ENCODE results near the gene DCAF5.

Gene DCAF5

GRCh38 chr14:69132513-69133181 lies 20.3 kb downstream of the DCAF5 start:
- no peak overlapping the region for H3K4me3 Mint-ChIP-seq
- no peak for TF ChIP-seq CTCF (IDR thresholded peaks at IDR 0.05; ENCODE audit: unreplicated experiment in 3 of 3)
- peaks cover 4% of the 10 kb centered on the region for H3K36me3 Mint-ChIP-seq (ENCODE audit: low read depth)
- peak overlapping the region in 1 of 3 experiments; percentile 9 for H3K27ac Mint-ChIP-seq
- H3K27me3 Mint-ChIP-seq (ENCODE audit: low read depth), result no peaks in the 10 kb centered on the region
- H3K9me3 Mint-ChIP-seq, result no peaks in the 10 kb centered on the region
- peaks cover 39% of the 10 kb centered on the region for H3K4me1 Mint-ChIP-seq

- Mint-ChIP-seq H3K27me3 (ENCODE audit: low read depth) (no peaks in the 10 kb centered on the region), H3K4me1 (peaks cover 33% of the 10 kb centered on the region), H3K27ac (no peak overlapping the region), H3K4me3 (no peak overlapping the region), H3K9me3 (no peaks in the 10 kb centered on the region), H3K36me3 (ENCODE audit: low read depth) (no peaks in the 10 kb centered on the region)
- TF ChIP-seq CTCF (IDR thresholded peaks at IDR 0.05; ENCODE audit: unreplicated experiment in 3 of 3), result no peak
Measured at GRCh38 chr14:69131176-69131575, 21.7 kb downstream of the DCAF5 start.

- no peaks in the 10 kb centered on the region for H3K9me3 Mint-ChIP-seq
- peak; percentile 90 to 95 (median 91) for TF ChIP-seq CTCF (IDR thresholded peaks at IDR 0.05; ENCODE audit: unreplicated experiment in 3 of 3)
- H3K4me3 Mint-ChIP-seq, result no peak overlapping the region
- peaks cover 33% of the 10 kb centered on the region for H3K4me1 Mint-ChIP-seq
- no peaks in the 10 kb centered on the region for H3K36me3 Mint-ChIP-seq (ENCODE audit: low read depth)
- H3K27me3 Mint-ChIP-seq (ENCODE audit: low read depth), result no peaks in the 10 kb centered on the region
- H3K27ac Mint-ChIP-seq, result peak overlapping the region; percentile 41 to 66 (median 61)
Measured at GRCh38 chr14:69129264-69129880, 23.5 kb downstream of the DCAF5 start.

GRCh38 chr14:69118305-69118704 lies 34.6 kb downstream of the DCAF5 start:
- no peaks in the 10 kb centered on the region for H3K9me3 Mint-ChIP-seq

GRCh38 chr14:69117020-69117767 lies 35.7 kb downstream of the DCAF5 start:
- no peaks in the 10 kb centered on the region for H3K27me3 Mint-ChIP-seq (ENCODE audit: low read depth)
- peaks cover 15% of the 10 kb centered on the region for H3K4me1 Mint-ChIP-seq

More at GRCh38 chr14:69118305-69118704, 34.6 kb downstream of the DCAF5 start:
- H3K36me3 Mint-ChIP-seq (ENCODE audit: low read depth), result peaks cover 58% of the 10 kb centered on the region
- H3K4me3 Mint-ChIP-seq, result no peak overlapping the region
- peaks cover 15% of the 10 kb centered on the region for H3K4me1 Mint-ChIP-seq
- H3K27me3 Mint-ChIP-seq (ENCODE audit: low read depth), result no peaks in the 10 kb centered on the region
- no peak for TF ChIP-seq CTCF (IDR thresholded peaks at IDR 0.05; ENCODE audit: unreplicated experiment in 3 of 3)
- no peak overlapping the region for H3K27ac Mint-ChIP-seq

More at GRCh38 chr14:69117020-69117767, 35.7 kb downstream of the DCAF5 start:
- no peak for TF ChIP-seq CTCF (IDR thresholded peaks at IDR 0.05; ENCODE audit: unreplicated experiment in 3 of 3)
- peaks cover 60% of the 10 kb centered on the region for H3K36me3 Mint-ChIP-seq (ENCODE audit: low read depth)
- no peak overlapping the region for H3K4me3 Mint-ChIP-seq
- H3K9me3 Mint-ChIP-seq, result no peaks in the 10 kb centered on the region
- H3K27ac Mint-ChIP-seq, result no peak overlapping the region
